ENCODE measurements around the gene TNFAIP1.

DNA sequence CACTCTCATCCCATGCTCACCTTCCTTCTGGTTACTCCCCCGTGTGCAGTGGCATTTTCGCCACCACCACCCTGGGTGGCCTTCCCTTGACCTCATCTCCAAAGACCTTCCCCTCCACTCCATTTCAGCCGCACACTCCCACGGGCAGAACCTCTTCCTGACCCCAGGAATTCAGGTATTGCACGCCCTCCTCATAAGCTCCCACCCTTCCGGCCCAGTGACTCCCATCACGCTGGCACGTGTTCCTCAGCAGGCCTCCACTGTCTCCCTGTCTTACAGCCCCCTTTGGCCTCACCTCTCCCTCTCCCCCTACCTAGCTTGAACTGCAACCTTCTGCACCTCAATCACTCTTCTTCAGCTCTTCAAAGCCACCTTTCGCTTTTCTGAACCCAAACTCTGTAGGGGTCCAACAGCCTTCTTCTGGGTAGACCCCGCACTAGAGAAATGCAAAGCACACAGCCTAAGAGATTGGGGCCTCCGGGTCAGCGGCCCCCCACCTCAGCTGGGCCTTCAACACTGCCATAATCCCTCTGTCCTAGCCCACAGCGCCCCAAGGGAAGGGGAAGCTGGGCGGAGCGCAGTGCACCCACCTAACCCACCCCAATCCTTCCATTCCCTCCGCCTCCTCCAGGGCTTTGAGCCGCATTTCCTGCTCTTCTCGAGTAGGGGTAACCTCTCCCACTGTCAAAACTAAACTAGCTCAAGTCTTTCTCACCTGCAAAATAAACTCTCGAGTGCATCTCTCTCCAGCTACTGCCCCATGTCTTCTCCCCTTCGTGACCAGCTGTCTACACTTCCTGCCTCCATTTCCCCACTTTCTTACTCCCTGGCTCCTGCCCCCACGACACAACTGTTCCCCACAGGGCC is 18.2 kb upstream of the TNFAIP1 start:
- TF ChIP-seq, protein P1, sequence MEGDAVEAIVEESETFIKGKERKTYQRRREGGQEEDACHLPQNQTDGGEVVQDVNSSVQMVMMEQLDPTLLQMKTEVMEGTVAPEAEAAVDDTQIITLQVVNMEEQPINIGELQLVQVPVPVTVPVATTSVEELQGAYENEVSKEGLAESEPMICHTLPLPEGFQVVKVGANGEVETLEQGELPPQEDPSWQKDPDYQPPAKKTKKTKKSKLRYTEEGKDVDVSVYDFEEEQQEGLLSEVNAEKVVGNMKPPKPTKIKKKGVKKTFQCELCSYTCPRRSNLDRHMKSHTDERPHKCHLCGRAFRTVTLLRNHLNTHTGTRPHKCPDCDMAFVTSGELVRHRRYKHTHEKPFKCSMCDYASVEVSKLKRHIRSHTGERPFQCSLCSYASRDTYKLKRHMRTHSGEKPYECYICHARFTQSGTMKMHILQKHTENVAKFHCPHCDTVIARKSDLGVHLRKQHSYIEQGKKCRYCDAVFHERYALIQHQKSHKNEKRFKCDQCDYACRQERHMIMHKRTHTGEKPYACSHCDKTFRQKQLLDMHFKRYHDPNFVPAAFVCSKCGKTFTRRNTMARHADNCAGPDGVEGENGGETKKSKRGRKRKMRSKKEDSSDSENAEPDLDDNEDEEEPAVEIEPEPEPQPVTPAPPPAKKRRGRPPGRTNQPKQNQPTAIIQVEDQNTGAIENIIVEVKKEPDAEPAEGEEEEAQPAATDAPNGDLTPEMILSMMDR (optimal IDR thresholded peaks at IDR 0.05 in 1 of 3, IDR thresholded peaks at IDR 0.05 in 1 of 3, conservative IDR thresholded peaks at IDR 0.05 in 1 of 3; ENCODE audit: extremely low read depth in 1 of 3, insufficient read depth in 2 of 3, low read length in 3 of 3): no peak
- no peak for TF ChIP-seq EZH2 (IDR thresholded peaks at IDR 0.05; ENCODE audit: low read length)
